ENCODE data around the gene STAT3.
"Not testable (repeated sequence)": the region's sequence is repeated elsewhere in the genome, so short reads cannot be mapped to it uniquely, and the experiment has no call there.

The STAT3 gene

GRCh38 chr17:42333053-42333452, 55.2 kb downstream of the STAT3 start:
- TF ChIP-seq CTCF (conservative IDR thresholded peaks at IDR 0.05; ENCODE audit: low read depth, low read length) = no peak
- H3K4me3 ChIP-seq (ENCODE audit: low read depth, low read length) = no peak overlapping the region
- no peak for DNase-seq (ENCODE audit: low read depth)

DNA sequence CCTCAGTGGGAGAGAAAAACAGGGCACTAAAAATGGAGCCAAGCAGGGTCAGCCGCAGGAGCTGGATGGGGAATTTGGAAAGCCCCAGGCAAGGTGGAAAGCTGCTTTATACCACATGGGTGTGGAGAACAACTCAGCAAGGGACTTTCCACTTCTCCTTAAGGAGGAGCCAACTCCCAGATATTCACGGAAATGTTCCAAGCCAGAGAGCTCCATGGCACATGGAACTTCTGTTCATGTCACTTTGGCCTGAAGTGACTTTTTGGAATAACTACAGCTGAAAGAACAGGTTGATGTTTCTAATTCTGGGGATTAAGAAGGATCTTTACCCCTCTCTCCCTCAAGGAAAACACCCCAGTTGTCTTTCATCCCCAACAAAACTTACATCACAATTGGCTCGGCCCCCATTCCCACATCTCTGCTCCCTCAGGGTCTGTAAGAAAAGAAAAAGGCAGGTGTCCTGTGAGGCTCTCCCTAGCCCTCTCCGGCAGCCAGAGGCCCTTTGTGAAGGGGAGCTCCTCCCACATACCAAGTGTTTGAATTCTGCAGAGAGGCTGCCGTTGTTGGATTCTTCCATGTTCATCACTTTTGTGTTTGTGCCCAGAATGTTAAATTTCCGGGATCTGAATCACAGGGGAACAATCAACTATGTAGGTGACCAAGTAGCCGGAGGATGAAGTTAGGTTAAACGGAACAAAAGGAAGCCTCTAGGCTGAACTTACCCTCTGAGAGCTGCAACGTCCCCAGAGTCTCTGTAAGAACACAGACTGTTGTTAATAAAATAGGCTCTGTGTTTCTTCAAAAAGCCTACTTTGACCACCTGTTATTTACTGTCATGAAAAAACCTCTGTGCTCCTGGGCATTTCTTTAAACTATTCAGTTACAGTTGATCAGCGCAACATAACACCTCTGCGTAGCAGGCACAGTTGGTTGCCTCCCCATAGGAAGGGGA, 58.9 kb downstream of the STAT3 start:
- peak; percentile 57 for DNase-seq (ENCODE audit: low read depth)
- H3K4me3 ChIP-seq (ENCODE audit: low read depth, low read length) = no peak overlapping the region
- no peak for TF ChIP-seq CTCF (conservative IDR thresholded peaks at IDR 0.05; ENCODE audit: low read depth, low read length)

GRCh38 chr17:42325026-42325425, 63.2 kb downstream of the STAT3 start:
- peak; percentile 64 for DNase-seq (ENCODE audit: low read depth)
- H3K4me3 ChIP-seq (ENCODE audit: low read depth, low read length) = no peak overlapping the region
- TF ChIP-seq CTCF (conservative IDR thresholded peaks at IDR 0.05; ENCODE audit: low read depth, low read length) = no peak

- DNase-seq (ENCODE audit: low read depth) = no peak
- no peak for TF ChIP-seq CTCF (conservative IDR thresholded peaks at IDR 0.05; ENCODE audit: low read depth, low read length)
- H3K4me3 ChIP-seq (ENCODE audit: low read depth, low read length) = no peak overlapping the region
Measured at GRCh38 chr17:42323268-42323773, 64.9 kb downstream of the STAT3 start.

DNA sequence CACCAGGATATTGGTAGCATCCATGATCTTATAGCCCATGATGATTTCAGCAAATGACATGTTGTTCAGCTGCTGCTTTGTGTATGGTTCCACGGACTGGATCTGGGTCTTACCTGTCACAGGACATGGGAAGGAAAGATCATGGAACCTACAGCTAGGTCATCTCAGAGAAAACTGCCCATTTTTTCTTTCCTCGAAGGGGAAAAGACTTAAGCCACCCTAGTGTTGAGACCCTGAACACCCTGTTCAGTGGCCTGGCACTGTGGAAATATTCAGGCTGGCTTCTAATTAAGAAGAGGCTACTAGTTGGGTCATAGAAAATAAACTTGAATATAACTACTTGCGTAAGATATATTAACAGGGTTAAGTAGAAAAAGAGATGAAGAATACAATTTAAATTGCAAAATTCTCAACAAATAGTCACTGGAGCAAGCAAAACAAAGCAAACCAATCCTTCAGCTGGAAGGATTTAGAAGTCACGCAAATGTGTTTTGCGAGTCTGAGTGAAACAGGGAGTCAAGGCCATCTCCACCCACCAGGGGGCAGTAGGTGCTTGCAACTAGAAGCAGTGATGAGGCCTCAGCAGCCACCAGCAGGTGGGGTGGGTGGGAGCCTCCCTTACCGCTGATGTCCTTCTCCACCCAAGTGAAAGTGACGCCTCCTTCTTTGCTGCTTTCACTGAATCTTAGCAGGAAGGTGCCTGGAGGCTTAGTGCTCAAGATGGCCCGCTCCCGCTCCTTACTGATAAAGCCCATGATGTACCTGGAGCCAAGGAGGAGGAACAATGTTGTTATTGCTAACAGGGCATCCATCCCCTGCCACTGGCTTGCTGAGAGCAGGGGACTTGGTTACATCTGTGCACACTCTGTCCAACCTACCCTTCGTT, 65.6 kb downstream of the STAT3 start:
- peak; percentile 96 for DNase-seq (ENCODE audit: low read depth)
- peak; percentile 100 for TF ChIP-seq CTCF (conservative IDR thresholded peaks at IDR 0.05; ENCODE audit: low read depth, low read length)

DNA sequence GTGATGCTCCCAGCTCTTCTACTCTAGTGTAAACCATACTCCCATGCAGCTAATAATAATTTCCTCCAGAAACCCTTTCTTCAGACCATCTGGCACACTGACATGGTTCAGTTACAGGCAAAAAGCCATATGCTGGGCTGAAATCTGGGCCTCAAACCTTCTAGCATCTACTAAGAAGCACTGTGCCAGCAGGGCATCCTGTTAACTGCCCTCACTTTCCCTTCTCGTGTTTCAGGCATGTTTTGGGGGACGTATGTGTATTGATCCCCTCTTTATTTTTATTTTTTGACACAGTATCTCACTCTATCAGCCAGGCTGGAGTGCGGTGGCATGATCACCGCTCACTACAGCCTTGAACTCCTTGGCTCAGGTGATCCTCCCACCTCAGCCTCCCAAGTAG, 66.7 kb downstream of the STAT3 start:
- no peak for DNase-seq (ENCODE audit: low read depth)
- no peak for TF ChIP-seq CTCF (conservative IDR thresholded peaks at IDR 0.05; ENCODE audit: low read depth, low read length)
- no peak overlapping the region for H3K4me3 ChIP-seq (ENCODE audit: low read depth, low read length)

More for the DNA sequence above, 65.6 kb downstream of the STAT3 start:
- H3K4me3 ChIP-seq (ENCODE audit: low read depth, low read length) = no peak overlapping the region

DNA sequence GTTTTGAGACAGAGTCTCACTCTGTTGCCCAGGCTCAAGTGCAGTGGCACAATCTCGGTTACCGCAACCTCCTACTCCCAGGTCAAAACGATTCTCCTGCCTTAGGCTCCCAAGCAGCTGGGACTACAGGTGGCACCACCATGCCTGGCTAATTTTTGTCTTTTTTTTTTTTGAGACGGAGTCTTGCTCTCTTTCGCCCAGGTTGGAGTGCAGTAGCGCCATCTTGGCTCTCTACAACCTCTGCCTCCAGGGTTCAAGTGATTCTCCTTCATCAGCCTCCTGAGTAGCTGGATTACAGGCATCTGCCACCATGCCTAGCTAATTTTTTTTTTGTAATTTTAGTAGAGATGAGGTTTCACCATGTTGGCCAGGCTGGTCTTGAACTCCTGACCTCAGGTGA, 70.3 kb downstream of the STAT3 start:
- H3K4me3 ChIP-seq (ENCODE audit: low read depth, low read length); DNase-seq (ENCODE audit: low read depth): not testable (repeated sequence)

Measured in choroid plexus epithelial cell (primary cell).